ENCODE measurements around the gene DLGAP1. TPM values are rescaled to one million over a fixed set of nuclear protein-coding genes. Genes with fewer than 3 reads are reported as not detected.
A peak's percentile ranks its signal among the peaks of the same experiment; 100 is the strongest.

DLGAP1 gene
- polyA plus RNA-seq, 1 of the 3 experiments (the other 2 are of a cell fraction): not detected

DNA sequence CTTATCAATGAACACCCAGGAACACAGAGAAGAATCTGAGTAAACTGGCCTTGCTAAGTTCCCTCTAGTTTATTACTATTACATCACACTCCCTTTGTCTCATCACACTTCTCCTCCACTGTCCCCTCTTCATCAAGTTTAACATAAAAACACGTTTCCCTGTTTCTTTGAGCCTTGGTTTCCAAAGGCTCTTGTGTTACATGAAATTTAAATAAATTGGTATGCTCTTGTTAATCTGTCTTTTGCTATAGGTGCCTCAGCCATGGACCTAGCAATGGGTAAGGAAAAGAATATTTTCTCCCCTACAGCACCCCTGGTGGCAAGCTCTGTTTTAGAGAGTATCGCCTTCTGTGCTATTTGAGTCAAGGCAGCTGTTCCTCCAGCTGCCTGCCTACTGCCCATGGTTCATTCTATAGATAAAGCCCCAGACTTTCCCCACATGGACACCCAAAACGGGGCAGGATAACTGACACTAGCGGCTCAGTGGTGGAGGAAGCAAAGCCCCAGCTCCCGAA lies 973.4 kb downstream of the DLGAP1 start:
- 66% methylated on average over 5 of the region's 5 CpGs for WGBS (ENCODE audit: low lambda C conversion rate)
- CTCF ChIA-PET: interaction anchor here (0.8 to 2.7 kb wide), 10 partner anchors 10 to 198 kb away, joined by 3 to 8 read pairs (median 4); no protein-coding TSS in a partner anchor
- no peaks in the 10 kb centered on the region for H3K9me3 ChIP-seq
- no peaks in the 10 kb centered on the region for H4K20me1 ChIP-seq (ENCODE audit: insufficient read depth)
- H3K27me3 ChIP-seq (ENCODE audit: insufficient read depth): no peaks in the 10 kb centered on the region
- H3K27ac ChIP-seq (ENCODE audit: low read depth in 2 of 2, low read length in 1 of 2): no peak overlapping the region
- no peak overlapping the region for H2AFZ ChIP-seq (ENCODE audit: low read depth)
- H3K9me2 ChIP-seq: no peaks in the 10 kb centered on the region
- H3K4me3 ChIP-seq (ENCODE audit: low read depth in 2 of 2, low read length in 1 of 2): no peak overlapping the region
- DNase-seq: peak; percentile 52
- no peaks in the 10 kb centered on the region for H3K4me1 ChIP-seq (ENCODE audit: control insufficient read depth in 1 of 2, insufficient read depth in 2 of 2, low read depth in 1 of 2, low read length in 1 of 2)
- H3F3A ChIP-seq (replicated peaks; ENCODE audit: insufficient read depth): no peaks in the 10 kb centered on the region
- TF ChIP-seq CTCF (IDR thresholded peaks at IDR 0.05) (peak; percentile 51), TCF12 (IDR thresholded peaks at IDR 0.05) (no peak), SMC3 (IDR thresholded peaks at IDR 0.05; ENCODE audit: low read depth, low read length) (peak; percentile 22; the same call in 1 of the 2 replicates), FOSL2 (IDR thresholded peaks at IDR 0.05; ENCODE audit: borderline replicate concordance, low read depth) (no peak), RFX5 (IDR thresholded peaks at IDR 0.05; ENCODE audit: low read length) (no peak), RAD21 (IDR thresholded peaks at IDR 0.05; ENCODE audit: low read length) (peak; percentile 42)
- POLR2A ChIA-PET: no interaction called here
- no peaks in the 10 kb centered on the region for H3K79me2 ChIP-seq (ENCODE audit: insufficient read depth)
- H3K4me2 ChIP-seq: no peak overlapping the region
- no peaks in the 10 kb centered on the region for H3K36me3 ChIP-seq (replicated peaks in 1 of 2; ENCODE audit: control insufficient read depth in 1 of 2, insufficient read depth in 2 of 2, low read length in 1 of 2)
- no peak overlapping the region for H3K9ac ChIP-seq

- Histone ChIP-seq H3K9ac (no peak overlapping the region), H3K27me3 (ENCODE audit: insufficient read depth) (no peaks in the 10 kb centered on the region), H3K79me2 (ENCODE audit: insufficient read depth) (no peaks in the 10 kb centered on the region), H3K9me2 (no peaks in the 10 kb centered on the region), H3K4me1 (ENCODE audit: control insufficient read depth in 1 of 2, insufficient read depth in 2 of 2, low read depth in 1 of 2, low read length in 1 of 2) (no peaks in the 10 kb centered on the region), H4K20me1 (ENCODE audit: insufficient read depth) (no peaks in the 10 kb centered on the region), H3K4me3 (ENCODE audit: low read depth in 2 of 2, low read length in 1 of 2) (no peak overlapping the region), H3K27ac (ENCODE audit: low read depth in 2 of 2, low read length in 1 of 2) (no peak overlapping the region), H3K4me2 (no peak overlapping the region), H2AFZ (ENCODE audit: low read depth) (no peak overlapping the region), H3K36me3 (replicated peaks in 1 of 2; ENCODE audit: control insufficient read depth in 1 of 2, insufficient read depth in 2 of 2, low read length in 1 of 2) (no peaks in the 10 kb centered on the region), H3F3A (replicated peaks; ENCODE audit: insufficient read depth) (no peaks in the 10 kb centered on the region), H3K9me3 (no peaks in the 10 kb centered on the region)
- TF ChIP-seq EZH2phosphoT487 (IDR thresholded peaks at IDR 0.05; ENCODE audit: borderline replicate concordance, low read depth): no peak
- TF ChIP-seq FOXM1 (IDR thresholded peaks at IDR 0.05; ENCODE audit: low read depth): no peak
- no peak for TF ChIP-seq MXI1 (IDR thresholded peaks at IDR 0.05; ENCODE audit: low read depth, low read length)
- no peak for TF ChIP-seq MEF2A (IDR thresholded peaks at IDR 0.05; ENCODE audit: borderline replicate concordance, low read depth)
- no peak for TF ChIP-seq YY1 (IDR thresholded peaks at IDR 0.05; ENCODE audit: low read depth)
- TF ChIP-seq RFX5 (IDR thresholded peaks at IDR 0.05; ENCODE audit: low read length): no peak
- no peak for TF ChIP-seq RAD21 (IDR thresholded peaks at IDR 0.05; ENCODE audit: low read length)
- no peak for TF ChIP-seq CTCF (IDR thresholded peaks at IDR 0.05)
- TF ChIP-seq PBX3 (IDR thresholded peaks at IDR 0.05): no peak
- TF ChIP-seq JUND (IDR thresholded peaks at IDR 0.05): no peak
- 84% methylated on average over 5 of the region's 5 CpGs for WGBS (ENCODE audit: low lambda C conversion rate)
- ChIA-PET CTCF (interaction anchor here (1.0 to 1.7 kb wide), 5 partner anchors 10 to 29 kb away, joined by 3 to 8 read pairs (median 5); no protein-coding TSS in a partner anchor), POLR2A (no interaction called here)
- no peak for DNase-seq
These were observed 974.1 kb downstream of the DLGAP1 start for GRCh38 chr18:3480827-3481573.
